ENCODE measurements around the gene ESM1.

GRCh38 chr5:55021410-55021809 is 36.0 kb upstream of the ESM1 start:
- TF ChIP-seq CTCF (IDR thresholded peaks at IDR 0.05) (no peak), EZH2 (IDR thresholded peaks at IDR 0.05) (no peak)

Measured in neural progenitor cell (in vitro differentiated cells).